Mesothelial cell of epicardium (in vitro differentiated cells): ENCODE data around the gene DDHD1. TPM values are rescaled to one million over a fixed set of nuclear protein-coding genes. Genes with fewer than 3 reads are reported as not detected.
A peak's percentile ranks its signal among the peaks of the same experiment; 100 is the strongest.

ENCODE experiments used
- DNase-seq, 2 experiments: peaks; one replicate each; pipeline ENCODE4 v3.0.0; 2021; ENCODE audit warnings: low spot score in 2 of 2; ENCODE audit not compliant: unreplicated experiment in 2 of 2
- H3K27ac Mint-ChIP-seq: 2 replicates; pipeline ENCODE4 v1.8.0; 2021; ENCODE audit warnings: mixed read lengths
- H3K27me3 Mint-ChIP-seq: 2 replicates; pipeline ENCODE4 v1.8.0; 2021; ENCODE audit warnings: low read depth, mixed read lengths
- H3K36me3 Mint-ChIP-seq: 2 replicates; pipeline ENCODE4 v1.8.0; 2021; ENCODE audit warnings: mixed read lengths
- H3K4me1 Mint-ChIP-seq: 2 replicates; pipeline ENCODE4 v1.8.0; 2021; ENCODE audit warnings: mixed read lengths
- H3K4me3 Mint-ChIP-seq: 2 replicates; pipeline ENCODE4 v1.8.0; 2021; ENCODE audit warnings: mild to moderate bottlenecking, moderate library complexity, mixed read lengths
- H3K9me3 Mint-ChIP-seq: 2 replicates; pipeline ENCODE4 v1.8.0; 2021; ENCODE audit warnings: mixed read lengths
- CTCF ChIP-seq: fragments of 200-600 bp; sonication (generic); IDR thresholded peaks from one replicate; pipeline ENCODE4 v1.5.0; 2021; ENCODE audit warnings: antibody characterized with exemption; ENCODE audit not compliant: unreplicated experiment
- total RNA-seq: library from RNA; stranded (reverse); gene quantifications from 3 replicates; pipeline ENCODE4 v1.2.1, GENCODE V29; 2021

The DDHD1 gene
- total RNA-seq, 1 donor from 2014 or later: 24.3 TPM

- H3K4me3 Mint-ChIP-seq: no peak overlapping the region
- no peaks in the 10 kb centered on the region for H3K27me3 Mint-ChIP-seq
- no peak for TF ChIP-seq CTCF
- DNase-seq: no peak
- no peaks in the 10 kb centered on the region for H3K36me3 Mint-ChIP-seq
- peaks cover 4% of the 10 kb centered on the region for H3K9me3 Mint-ChIP-seq
- no peak overlapping the region for H3K27ac Mint-ChIP-seq
- H3K4me1 Mint-ChIP-seq: peaks cover 10% of the 10 kb centered on the region
Observed at GRCh38 chr14:53022593-53022992, 130.5 kb downstream of the DDHD1 start.

- Mint-ChIP-seq H3K36me3 (no peaks in the 10 kb centered on the region), H3K27ac (peak overlapping the region; percentile 65), H3K4me3 (no peak overlapping the region), H3K27me3 (no peaks in the 10 kb centered on the region), H3K9me3 (peaks cover 9% of the 10 kb centered on the region), H3K4me1 (peaks cover 14% of the 10 kb centered on the region)
- TF ChIP-seq CTCF: no peak
- no peak for DNase-seq
Observed at GRCh38 chr14:53020193-53020932, 132.8 kb downstream of the DDHD1 start.

GRCh38 chr14:53019406-53019805 lies 133.7 kb downstream of the DDHD1 start:
- TF ChIP-seq CTCF: no peak
- Mint-ChIP-seq H3K4me1 (peaks cover 14% of the 10 kb centered on the region), H3K36me3 (no peaks in the 10 kb centered on the region), H3K4me3 (no peak overlapping the region), H3K27me3 (no peaks in the 10 kb centered on the region), H3K9me3 (peaks cover 10% of the 10 kb centered on the region), H3K27ac (peak overlapping the region; percentile 65)
- no peak for DNase-seq

GRCh38 chr14:53017837-53018236 lies 135.3 kb downstream of the DDHD1 start:
- no peak for DNase-seq
- Mint-ChIP-seq H3K27me3 (no peaks in the 10 kb centered on the region), H3K4me1 (peaks cover 14% of the 10 kb centered on the region), H3K27ac (peak overlapping the region; percentile 70), H3K9me3 (peaks cover 14% of the 10 kb centered on the region), H3K36me3 (no peaks in the 10 kb centered on the region), H3K4me3 (no peak overlapping the region)
- no peak for TF ChIP-seq CTCF

GRCh38 chr14:53016919-53017318 lies 136.2 kb downstream of the DDHD1 start:
- Mint-ChIP-seq H3K27ac (no peak overlapping the region), H3K36me3 (no peaks in the 10 kb centered on the region), H3K4me3 (no peak overlapping the region), H3K9me3 (peaks cover 14% of the 10 kb centered on the region), H3K4me1 (peaks cover 14% of the 10 kb centered on the region), H3K27me3 (no peaks in the 10 kb centered on the region)
- DNase-seq: no peak
- TF ChIP-seq CTCF: no peak
